Trophoblast cell (in vitro differentiated cells and primary cell): ENCODE results near the gene UBR2.
"Not testable (repeated sequence)": the region's sequence is repeated elsewhere in the genome, so short reads cannot be mapped to it uniquely, and the experiment has no call there.

Experiments used
- DNase-seq, 2 donors: peaks; one replicate each; pipeline ENCODE4 v3.0.0-alpha.2; 2016
- H2AFZ ChIP-seq: 2 replicates; pipeline ENCODE4 v1.6.1; 2013; ENCODE audit warnings: low read length, moderate library complexity, mild to moderate bottlenecking; ENCODE audit not compliant: insufficient read depth, poor library complexity
- H2AK5ac ChIP-seq: 2 replicates; pipeline ENCODE4 v1.6.1; 2013; ENCODE audit warnings: mild to moderate bottlenecking, low read length
- H2BK120ac ChIP-seq: 2 replicates; pipeline ENCODE4 v1.6.1; 2013; ENCODE audit warnings: low read length, mild to moderate bottlenecking, moderate library complexity; ENCODE audit not compliant: insufficient read depth, poor library complexity
- H2BK12ac ChIP-seq: 2 replicates; pipeline ENCODE4 v1.6.1; 2013; ENCODE audit warnings: mild to moderate bottlenecking, low read length, moderate library complexity
- H2BK5ac ChIP-seq: 2 replicates; pipeline ENCODE4 v1.6.1; 2013; ENCODE audit warnings: low read length, low read depth, moderate library complexity, mild to moderate bottlenecking; ENCODE audit not compliant: poor library complexity
- H3K14ac ChIP-seq: 2 replicates; pipeline ENCODE4 v1.6.1; 2013; ENCODE audit warnings: mild to moderate bottlenecking, low read length
- H3K18ac ChIP-seq: 2 replicates; pipeline ENCODE4 v1.6.1; 2013; ENCODE audit warnings: mild to moderate bottlenecking, low read length
- H3K23ac ChIP-seq: 2 replicates; pipeline ENCODE4 v1.6.1; 2013; ENCODE audit warnings: low read length
- H3K27ac ChIP-seq: 2 replicates; pipeline ENCODE4 v1.5.1; 2013; ENCODE audit warnings: low read depth, mild to moderate bottlenecking, inconsistent platforms, low read length, moderate library complexity
- H3K27me3 ChIP-seq: 2 replicates; pipeline ENCODE4 v1.6.1; 2013; ENCODE audit warnings: inconsistent platforms, mild to moderate bottlenecking, low read length, moderate library complexity; ENCODE audit not compliant: insufficient read depth
- H3K36me3 ChIP-seq, 2 experiments: 1 replicate in 1 of 2; 2 replicates in 1 of 2; pipeline ENCODE4 v1.6.1; 2013; ENCODE audit warnings: low read length in 2 of 2, mild to moderate bottlenecking in 2 of 2, moderate library complexity in 1 of 2; ENCODE audit not compliant: insufficient read depth in 2 of 2, control insufficient read depth in 1 of 2
- H3K4ac ChIP-seq: 2 replicates; pipeline ENCODE4 v1.6.1; 2013; ENCODE audit warnings: low read depth, mild to moderate bottlenecking, low read length, moderate library complexity
- H3K4me1 ChIP-seq, 2 experiments: 1 replicate in 1 of 2; 2 replicates in 1 of 2; pipeline ENCODE4 v1.6.1; 2013; ENCODE audit warnings: low read length in 2 of 2, mild to moderate bottlenecking in 2 of 2, moderate library complexity in 1 of 2; ENCODE audit not compliant: insufficient read depth in 2 of 2, control insufficient read depth in 1 of 2
- H3K4me2 ChIP-seq: 2 replicates; pipeline ENCODE4 v1.6.1; 2013; ENCODE audit warnings: inconsistent platforms, mild to moderate bottlenecking, low read length, moderate library complexity
- H3K4me3 ChIP-seq: 2 replicates; pipeline ENCODE4 v1.5.1; 2013; ENCODE audit warnings: mild to moderate bottlenecking, low read depth, low read length, inconsistent platforms
- H3K79me1 ChIP-seq: one replicate; pipeline ENCODE4 v1.6.1; 2013; ENCODE audit warnings: low read length
- H3K79me2 ChIP-seq: 2 replicates; pipeline ENCODE4 v1.6.1; 2013; ENCODE audit warnings: low read length, mild to moderate bottlenecking; ENCODE audit not compliant: control insufficient read depth, insufficient read depth, poor library complexity
- H3K9ac ChIP-seq: 2 replicates; pipeline ENCODE4 v1.6.1; 2013; ENCODE audit warnings: mild to moderate bottlenecking, low read length
- H3K9me3 ChIP-seq: 2 replicates; pipeline ENCODE4 v1.6.1; 2013; ENCODE audit warnings: low read depth, mild to moderate bottlenecking, control low read depth, inconsistent platforms, low read length; ENCODE audit not compliant: insufficient read depth
- H4K12ac ChIP-seq: 2 replicates; pipeline ENCODE4 v1.6.1; 2013; ENCODE audit warnings: low read depth, mild to moderate bottlenecking, low read length, moderate library complexity
- H4K8ac ChIP-seq: 2 replicates; pipeline ENCODE4 v1.6.1; 2013; ENCODE audit warnings: low read depth, mild to moderate bottlenecking, low read length, moderate library complexity
- H4K91ac ChIP-seq: one replicate; pipeline ENCODE4 v1.6.1; 2013; ENCODE audit warnings: low read depth, mild to moderate bottlenecking, low read length, moderate library complexity
- WGBS: extraction: QIAGEN DNeasy Blood & Tissue Kit; methylation state at CpG from one replicate; pipeline ENCODE4 v1.1.7; 2013; ENCODE audit warnings: missing lambda C conversion rate; ENCODE audit not compliant: insufficient read length, insufficient coverage; ENCODE audit errors: extremely low coverage; 5-methylcytosine and 5-hydroxymethylcytosine counted together

Gene UBR2

GRCh38 chr6:42733867-42734481 lies 170.1 kb downstream of the UBR2 start:
- not testable (repeated sequence) for H3K79me2 ChIP-seq, H3K4me1 ChIP-seq, H2AK5ac ChIP-seq, H3K4me3 ChIP-seq, H3K14ac ChIP-seq, H2BK5ac ChIP-seq, H3K27me3 ChIP-seq, H4K91ac ChIP-seq, H3K23ac ChIP-seq, H2AFZ ChIP-seq, DNase-seq, H3K9me3 ChIP-seq, H2BK120ac ChIP-seq, H3K36me3 ChIP-seq, H3K4ac ChIP-seq, H3K9ac ChIP-seq, H3K4me2 ChIP-seq, H3K79me1 ChIP-seq, H3K18ac ChIP-seq, H4K8ac ChIP-seq, H2BK12ac ChIP-seq, H3K27ac ChIP-seq, H4K12ac ChIP-seq
- WGBS = no CpG with 5 or more reads among the region's 13 CpGs

GRCh38 chr6:42735976-42736375 lies 172.1 kb downstream of the UBR2 start:
- Histone ChIP-seq H2BK5ac (no peak overlapping the region), H3K27me3 (no peaks in the 10 kb centered on the region)
- no CpG with 5 or more reads among the region's 3 CpGs for WGBS

GRCh38 chr6:42740725-42741124 lies 176.9 kb downstream of the UBR2 start:
- Histone ChIP-seq H3K27ac (no peak overlapping the region), H2BK120ac (no peak overlapping the region), H4K12ac (no peak overlapping the region), H3K79me1 (peaks cover 2% of the 10 kb centered on the region), H3K4me3 (no peak overlapping the region), H2BK12ac (no peak overlapping the region), H3K36me3 (no peaks in the 10 kb centered on the region), H3K18ac (no peak overlapping the region), H2AK5ac (no peak overlapping the region), H3K4me1 (peaks cover 3 to 8% of the 10 kb centered on the region in 2 experiments), H3K9me3 (no peaks in the 10 kb centered on the region), H3K27me3 (no peaks in the 10 kb centered on the region), H2BK5ac (no peak overlapping the region), H3K4ac (no peak overlapping the region), H4K91ac (no peak overlapping the region), H3K79me2 (peaks cover 8% of the 10 kb centered on the region), H3K4me2 (no peak overlapping the region), H3K9ac (no peak overlapping the region), H3K14ac (no peak overlapping the region), H2AFZ (no peak overlapping the region), H3K23ac (no peak overlapping the region), H4K8ac (no peak overlapping the region)
- no CpG with 5 or more reads among the region's 3 CpGs for WGBS
- DNase-seq = no peak

More at GRCh38 chr6:42735976-42736375, 172.1 kb downstream of the UBR2 start:
- Histone ChIP-seq H3K4me1 (no peaks in the 10 kb centered on the region), H2AK5ac (no peak overlapping the region), H3K23ac (no peak overlapping the region), H3K9ac (no peak overlapping the region), H3K4me3 (no peak overlapping the region), H2BK12ac (no peak overlapping the region), H4K91ac (no peak overlapping the region), H2BK120ac (no peak overlapping the region), H2AFZ (no peak overlapping the region), H3K79me1 (no peaks in the 10 kb centered on the region), H3K14ac (no peak overlapping the region), H4K12ac (no peak overlapping the region), H3K18ac (no peak overlapping the region), H3K9me3 (peaks cover 2% of the 10 kb centered on the region), H3K27ac (no peak overlapping the region), H3K4ac (no peak overlapping the region), H3K79me2 (no peaks in the 10 kb centered on the region), H3K36me3 (no peaks in the 10 kb centered on the region), H4K8ac (no peak overlapping the region), H3K4me2 (no peak overlapping the region)
- no peak for DNase-seq

DNA sequence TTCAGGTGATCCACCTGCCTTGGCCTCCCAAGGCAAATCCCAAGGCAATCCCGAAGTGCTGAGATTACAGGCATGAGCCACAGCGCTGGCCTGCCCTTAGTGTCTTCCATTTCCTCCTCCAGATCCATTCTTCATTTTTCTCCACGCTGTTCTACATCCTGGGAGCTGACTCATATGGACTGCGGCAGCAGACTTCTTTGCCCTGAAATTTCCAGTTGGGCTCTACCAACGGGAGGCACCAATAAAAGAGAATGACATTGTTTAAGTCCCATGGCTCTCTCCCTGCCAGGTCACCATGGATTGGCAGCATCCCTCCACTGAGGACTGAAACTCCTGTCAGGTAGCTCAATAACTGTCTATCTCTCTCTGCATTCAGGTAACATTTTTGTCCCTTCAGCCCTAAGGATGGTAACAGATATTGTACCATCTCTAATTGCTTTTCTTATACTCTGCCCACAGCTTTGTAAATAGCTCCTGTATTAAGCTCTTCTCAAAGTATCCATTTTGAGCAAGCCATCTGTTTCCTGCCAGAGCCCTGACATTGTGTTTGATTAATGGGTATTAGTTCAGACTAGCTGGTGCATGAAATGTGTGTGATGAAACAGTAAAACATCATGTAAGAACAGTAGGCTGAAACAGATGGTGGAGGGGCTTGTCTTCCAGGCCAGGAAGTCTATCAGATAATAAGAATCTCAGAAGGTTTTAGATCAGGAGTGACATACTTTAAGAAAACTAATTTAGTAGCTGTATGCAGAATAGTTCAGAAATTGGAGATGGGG lies 178.5 kb downstream of the UBR2 start:
- Histone ChIP-seq H3K36me3 (no peaks in the 10 kb centered on the region), H3K9ac (no peak overlapping the region), H4K91ac (no peak overlapping the region), H4K8ac (no peak overlapping the region), H2AK5ac (no peak overlapping the region), H2AFZ (no peak overlapping the region), H3K27me3 (no peaks in the 10 kb centered on the region), H3K4ac (no peak overlapping the region), H2BK120ac (no peak overlapping the region), H3K23ac (no peak overlapping the region), H2BK12ac (no peak overlapping the region), H3K14ac (no peak overlapping the region), H3K4me1 (peaks cover 3 to 8% of the 10 kb centered on the region in 2 experiments), H3K4me2 (no peak overlapping the region), H3K9me3 (no peaks in the 10 kb centered on the region), H2BK5ac (no peak overlapping the region), H3K79me2 (peaks cover 10% of the 10 kb centered on the region), H3K4me3 (no peak overlapping the region), H4K12ac (no peak overlapping the region), H3K27ac (no peak overlapping the region), H3K79me1 (peaks cover 11% of the 10 kb centered on the region), H3K18ac (no peak overlapping the region)
- WGBS = no CpG with 5 or more reads among the region's 5 CpGs
- no peak for DNase-seq
